ENCODE measurements around the gene PRKG1. TPM values are rescaled to one million over a fixed set of nuclear protein-coding genes. Genes with fewer than 3 reads are reported as not detected.

Gene PRKG1
- total and polyA plus RNA-seq, 2 of the 4 experiments (the other 2 are of a cell fraction): 3.5 to 18.3 TPM

- Histone ChIP-seq H4K8ac (ENCODE audit: low read depth in 2 of 2, low read length in 2 of 2) (no peak overlapping the region), H3K4ac (ENCODE audit: low read depth, low read length) (no peak overlapping the region), H2AFZ (replicated peaks; ENCODE audit: low read length, poor library complexity) (no peak overlapping the region), H2BK15ac (ENCODE audit: low read depth, low read length) (no peak overlapping the region), H3K27ac (ENCODE audit: insufficient read depth, low read length) (no peak overlapping the region), H3K27me3 (ENCODE audit: control insufficient read depth, insufficient read depth, low read length) (no peaks in the 10 kb centered on the region), H2BK5ac (ENCODE audit: low read depth, low read length, poor library complexity, severe bottlenecking) (no peak overlapping the region), H2BK120ac (ENCODE audit: low read depth, low read length) (no peak overlapping the region), H2AK5ac (ENCODE audit: low read depth, low read length) (no peak overlapping the region), H4K5ac (ENCODE audit: low read depth, low read length) (no peak overlapping the region), H3K18ac (ENCODE audit: low read depth, low read length) (no peak overlapping the region), H3K56ac (ENCODE audit: extremely low read depth, insufficient read depth, low read length) (no peak overlapping the region), H3K79me1 (ENCODE audit: low read depth in 1 of 2, low read length in 2 of 2) (peaks cover 6 to 11% of the 10 kb centered on the region in 2 experiments; a peak in 2 of 4 replicates), H3K14ac (replicated peaks; ENCODE audit: low read depth, low read length) (no peak overlapping the region), H3K23ac (ENCODE audit: low read depth, low read length) (no peak overlapping the region), H4K20me1 (ENCODE audit: insufficient read depth, low read length) (no peaks in the 10 kb centered on the region), H3K9me1 (ENCODE audit: insufficient read depth, low read length) (0 out of 2 replicates have a peak, but pooled peaks cover 3% of the 10 kb centered on the region), H3K36me3 (ENCODE audit: control insufficient read depth, insufficient read depth, low read length) (no peaks in the 10 kb centered on the region), H3K4me1 (ENCODE audit: control insufficient read depth, insufficient read depth, low read length) (peaks cover 2% of the 10 kb centered on the region; the same call in 1 of the 2 replicates), H3K9ac (ENCODE audit: low read depth, low read length) (no peak overlapping the region), H2AK9ac (replicated peaks; ENCODE audit: low read depth, low read length, poor library complexity) (no peak overlapping the region), H3K4me2 (ENCODE audit: low read depth, low read length) (no peak overlapping the region), H3K9me3 (ENCODE audit: control insufficient read depth, insufficient read depth, low read length) (no peaks in the 10 kb centered on the region), H4K91ac (ENCODE audit: insufficient read depth, low read depth, low read length) (no peak overlapping the region), H2BK20ac (ENCODE audit: low read depth, low read length) (no peak overlapping the region), H3K4me3 (ENCODE audit: insufficient read depth, low read depth, low read length) (no peak overlapping the region)
- intact Hi-C loops (cut with micrococcal nuclease): no loop called here
- DNase-seq: no peak
- ATAC-seq (ENCODE audit: low read depth): no peak
- BruUV-seq (replicated peaks): no TSS peak
- WGBS, 2 experiments (ENCODE audit: extremely low coverage in 2 of 2, insufficient read length in 1 of 2): no CpG with 5 or more reads among the region's 1 CpG
- in situ Hi-C loops (cut with MboI; ENCODE audit: low sequenced_read_pairs): no loop called here
- POLR2A ChIA-PET (ENCODE audit: unreplicated experiment): no interaction called here
- CTCF ChIA-PET: interaction anchor here (1.0 kb wide), 1 partner anchor 8 kb away, joined by 3 read pairs; no protein-coding TSS in a partner anchor
- dilution Hi-C loops (cut with HindIII; ENCODE audit: low sequenced_read_pairs, unreplicated experiment): no loop called here
- TF ChIP-seq FOS (IDR thresholded peaks at IDR 0.05; ENCODE audit: low read depth, low read length) (no peak), POLR2A (IDR thresholded peaks at IDR 0.05; ENCODE audit: low read depth, low read length) (no peak), RCOR1 (IDR thresholded peaks at IDR 0.05; ENCODE audit: insufficient replicate concordance, low read length) (no peak), NFE2L2 (IDR thresholded peaks at IDR 0.05; ENCODE audit: low read depth, low read length) (no peak), MAFK (IDR thresholded peaks at IDR 0.05; ENCODE audit: low read depth, low read length) (no peak), CHD1 (IDR thresholded peaks at IDR 0.05; ENCODE audit: low read depth, low read length) (no peak), MXI1 (IDR thresholded peaks at IDR 0.05; ENCODE audit: borderline replicate concordance, low read depth, low read length) (no peak), SMC3 (IDR thresholded peaks at IDR 0.05; ENCODE audit: low read depth, low read length) (no peak), RAD21 (IDR thresholded peaks at IDR 0.05; ENCODE audit: low read length) (no peak), MAZ (IDR thresholded peaks at IDR 0.05; ENCODE audit: borderline replicate concordance, low read depth, low read length) (no peak), RFX5 (IDR thresholded peaks at IDR 0.05; ENCODE audit: low read depth, low read length) (no peak), BHLHE40 (IDR thresholded peaks at IDR 0.05; ENCODE audit: low read depth, low read length) (no peak), ELK1 (IDR thresholded peaks at IDR 0.05; ENCODE audit: borderline replicate concordance, low read depth, low read length) (no peak), CEBPB (IDR thresholded peaks at IDR 0.05; ENCODE audit: low read depth, low read length) (no peak)
- TF ChIP-seq, protein P1, sequence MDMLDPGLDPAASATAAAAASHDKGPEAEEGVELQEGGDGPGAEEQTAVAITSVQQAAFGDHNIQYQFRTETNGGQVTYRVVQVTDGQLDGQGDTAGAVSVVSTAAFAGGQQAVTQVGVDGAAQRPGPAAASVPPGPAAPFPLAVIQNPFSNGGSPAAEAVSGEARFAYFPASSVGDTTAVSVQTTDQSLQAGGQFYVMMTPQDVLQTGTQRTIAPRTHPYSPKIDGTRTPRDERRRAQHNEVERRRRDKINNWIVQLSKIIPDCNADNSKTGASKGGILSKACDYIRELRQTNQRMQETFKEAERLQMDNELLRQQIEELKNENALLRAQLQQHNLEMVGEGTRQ (IDR thresholded peaks at IDR 0.05; ENCODE audit: low read depth, low read length): no peak
- TF ChIP-seq, protein P2, sequence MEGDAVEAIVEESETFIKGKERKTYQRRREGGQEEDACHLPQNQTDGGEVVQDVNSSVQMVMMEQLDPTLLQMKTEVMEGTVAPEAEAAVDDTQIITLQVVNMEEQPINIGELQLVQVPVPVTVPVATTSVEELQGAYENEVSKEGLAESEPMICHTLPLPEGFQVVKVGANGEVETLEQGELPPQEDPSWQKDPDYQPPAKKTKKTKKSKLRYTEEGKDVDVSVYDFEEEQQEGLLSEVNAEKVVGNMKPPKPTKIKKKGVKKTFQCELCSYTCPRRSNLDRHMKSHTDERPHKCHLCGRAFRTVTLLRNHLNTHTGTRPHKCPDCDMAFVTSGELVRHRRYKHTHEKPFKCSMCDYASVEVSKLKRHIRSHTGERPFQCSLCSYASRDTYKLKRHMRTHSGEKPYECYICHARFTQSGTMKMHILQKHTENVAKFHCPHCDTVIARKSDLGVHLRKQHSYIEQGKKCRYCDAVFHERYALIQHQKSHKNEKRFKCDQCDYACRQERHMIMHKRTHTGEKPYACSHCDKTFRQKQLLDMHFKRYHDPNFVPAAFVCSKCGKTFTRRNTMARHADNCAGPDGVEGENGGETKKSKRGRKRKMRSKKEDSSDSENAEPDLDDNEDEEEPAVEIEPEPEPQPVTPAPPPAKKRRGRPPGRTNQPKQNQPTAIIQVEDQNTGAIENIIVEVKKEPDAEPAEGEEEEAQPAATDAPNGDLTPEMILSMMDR (conservative IDR thresholded peaks at IDR 0.05; ENCODE audit: low read depth, low read length): no peak
These were observed 132.2 kb downstream of the PRKG1 start for GRCh38 chr10:51206500-51206899.
